Uterus (tissue), 2 donors: ENCODE data around the gene POTEC.
"Not testable (repeated sequence)": the region's sequence is repeated elsewhere in the genome, so short reads cannot be mapped to it uniquely, and the experiment has no call there.

Experiments used
- POLR2A ChIP-seq, 2 donors: fragments of 450-650 bp; IDR thresholded peaks; one replicate each; pipeline ENCODE4 v1.6.1; 2016; ENCODE audit warnings: antibody characterized with exemption in 2 of 2, mild to moderate bottlenecking in 1 of 2, moderate library complexity in 1 of 2
- TF ChIP-seq, protein P1 (sequence below), 4 experiments: fragments of 200-600 bp in 2 of 4; fragments of 450-650 bp in 2 of 4; sonication (generic) in 2 of 4; IDR thresholded peaks; one replicate each; pipeline ENCODE4 v1.5.1; 2016 to 2019; ENCODE audit warnings: antibody characterized with exemption in 4 of 4, mild to moderate bottlenecking in 2 of 4, moderate library complexity in 1 of 4

DNA sequence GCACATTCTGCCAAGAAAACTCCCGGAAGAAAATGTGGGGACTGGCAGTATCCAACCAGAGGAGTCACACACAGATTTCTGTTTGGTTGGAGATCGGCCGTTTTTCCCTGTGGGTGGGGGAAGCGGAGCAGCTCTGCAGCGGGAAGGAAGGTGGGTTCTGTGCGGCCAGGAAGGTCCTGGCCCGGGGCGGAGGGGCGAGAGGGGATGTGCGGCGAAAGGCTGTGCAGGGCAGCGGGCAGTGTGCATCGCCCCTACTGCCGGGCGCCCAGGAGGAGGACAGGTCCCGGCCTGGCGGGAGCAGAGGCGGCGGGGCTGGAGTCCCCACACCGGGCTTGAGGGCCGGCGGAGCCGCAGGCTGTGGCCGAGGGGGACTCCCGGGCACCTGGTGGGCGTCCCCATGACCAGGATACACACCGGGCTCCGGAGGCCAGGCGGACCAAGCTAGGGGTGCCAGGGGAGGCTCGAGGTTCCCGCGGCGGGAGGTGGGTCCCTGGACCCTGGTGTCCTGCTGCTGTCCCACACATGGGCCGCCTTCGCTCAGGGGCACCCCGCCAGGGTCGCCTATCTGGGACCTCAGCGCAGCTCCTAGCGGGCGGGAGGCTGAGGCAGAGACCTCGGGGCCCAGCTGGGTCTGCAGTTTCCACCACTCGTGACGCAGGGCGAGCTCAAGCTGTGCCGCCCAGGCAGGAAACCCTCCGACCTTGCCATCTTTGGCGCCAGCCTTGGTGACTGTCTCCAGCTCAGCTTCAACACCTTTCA, 54.0 kb downstream of the POTEC start:
- TF ChIP-seq, protein P1, sequence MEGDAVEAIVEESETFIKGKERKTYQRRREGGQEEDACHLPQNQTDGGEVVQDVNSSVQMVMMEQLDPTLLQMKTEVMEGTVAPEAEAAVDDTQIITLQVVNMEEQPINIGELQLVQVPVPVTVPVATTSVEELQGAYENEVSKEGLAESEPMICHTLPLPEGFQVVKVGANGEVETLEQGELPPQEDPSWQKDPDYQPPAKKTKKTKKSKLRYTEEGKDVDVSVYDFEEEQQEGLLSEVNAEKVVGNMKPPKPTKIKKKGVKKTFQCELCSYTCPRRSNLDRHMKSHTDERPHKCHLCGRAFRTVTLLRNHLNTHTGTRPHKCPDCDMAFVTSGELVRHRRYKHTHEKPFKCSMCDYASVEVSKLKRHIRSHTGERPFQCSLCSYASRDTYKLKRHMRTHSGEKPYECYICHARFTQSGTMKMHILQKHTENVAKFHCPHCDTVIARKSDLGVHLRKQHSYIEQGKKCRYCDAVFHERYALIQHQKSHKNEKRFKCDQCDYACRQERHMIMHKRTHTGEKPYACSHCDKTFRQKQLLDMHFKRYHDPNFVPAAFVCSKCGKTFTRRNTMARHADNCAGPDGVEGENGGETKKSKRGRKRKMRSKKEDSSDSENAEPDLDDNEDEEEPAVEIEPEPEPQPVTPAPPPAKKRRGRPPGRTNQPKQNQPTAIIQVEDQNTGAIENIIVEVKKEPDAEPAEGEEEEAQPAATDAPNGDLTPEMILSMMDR (IDR thresholded peaks at IDR 0.05) = not testable (repeated sequence)
- TF ChIP-seq POLR2A (IDR thresholded peaks at IDR 0.05) = not testable (repeated sequence)
